CD4-positive, alpha-beta memory T cell (primary cell): ENCODE data around the gene A3GALT2. TPM values are rescaled to one million over a fixed set of nuclear protein-coding genes. Genes with fewer than 3 reads are reported as not detected.

Experiments used
- CTCF ChIA-PET: fragments of 350-600 bp; sonication (Branson Sonifier 250); formaldehyde crosslinking; loops from one replicate; lab custom pipeline; 2021; ENCODE audit warnings: inconsistent platforms; ENCODE audit not compliant: partially characterized antibody; lab: Charles Lee
- POLR2A ChIA-PET: fragments of 350-600 bp; sonication (Branson Sonifier 250); formaldehyde crosslinking; loops from one replicate; lab custom pipeline; 2021; ENCODE audit not compliant: partially characterized antibody; lab: Charles Lee
- DNase-seq, 5 donors: peaks; one replicate each; pipeline versions ENCODE4 v3.0.0 to v3.0.0-alpha.2; 2020 to 2022; ENCODE audit warnings: mixed read lengths in 1 of 5
- H3K27ac ChIP-seq: one replicate; pipeline ENCODE4 v1.7.0; 2013; ENCODE audit warnings: low read depth, low read length
- H3K27me3 ChIP-seq: 2 replicates; pipeline ENCODE4 v1.7.0; 2013; ENCODE audit warnings: mild to moderate bottlenecking, low read length, moderate library complexity; ENCODE audit not compliant: insufficient read depth
- H3K36me3 ChIP-seq: 2 replicates; pipeline ENCODE4 v1.7.0; 2013; ENCODE audit warnings: mild to moderate bottlenecking, low read length, moderate library complexity; ENCODE audit not compliant: insufficient read depth
- H3K4me1 ChIP-seq: 2 replicates; pipeline ENCODE4 v1.7.0; 2013; ENCODE audit warnings: mild to moderate bottlenecking, low read length, moderate library complexity; ENCODE audit not compliant: insufficient read depth
- H3K4me3 ChIP-seq, 2 donors: one replicate each; pipeline ENCODE4 v1.7.0; 2013; ENCODE audit warnings: low read length in 2 of 2, mild to moderate bottlenecking in 1 of 2
- H3K9me3 ChIP-seq, 2 donors: one replicate each; pipeline ENCODE4 v1.7.0; 2013; ENCODE audit warnings: low read length in 2 of 2, control low read depth in 1 of 2; ENCODE audit not compliant: control insufficient read depth in 1 of 2
- H3K27ac Mint-ChIP-seq, 7 donors: one replicate each; pipeline ENCODE4 v1.8.0; 2020 to 2021; ENCODE audit warnings: mixed read lengths in 7 of 7, mild to moderate bottlenecking in 6 of 7, inconsistent platforms in 3 of 7, moderate library complexity in 3 of 7
- H3K27me3 Mint-ChIP-seq, 2 donors: one replicate each; pipeline ENCODE4 v1.8.0; 2020 to 2021; ENCODE audit warnings: mixed read lengths in 2 of 2
- H3K36me3 Mint-ChIP-seq, 2 donors: one replicate each; pipeline ENCODE4 v1.8.0; 2020 to 2021; ENCODE audit warnings: mixed read lengths in 2 of 2, inconsistent platforms in 1 of 2, mild to moderate bottlenecking in 1 of 2
- H3K4me1 Mint-ChIP-seq, 4 donors: one replicate each; pipeline ENCODE4 v1.8.0; 2020 to 2021; ENCODE audit warnings: mixed read lengths in 4 of 4, mild to moderate bottlenecking in 1 of 4
- H3K4me3 Mint-ChIP-seq, 8 donors: one replicate each; pipeline ENCODE4 v1.8.0; 2020 to 2021; ENCODE audit warnings: mixed read lengths in 8 of 8, mild to moderate bottlenecking in 7 of 8, moderate library complexity in 6 of 8, inconsistent platforms in 3 of 8
- H3K9me3 Mint-ChIP-seq, 8 donors: one replicate each; pipeline ENCODE4 v1.8.0; 2020 to 2021; ENCODE audit warnings: mixed read lengths in 8 of 8, mild to moderate bottlenecking in 5 of 8, inconsistent platforms in 3 of 8, moderate library complexity in 1 of 8
- intact Hi-C: fragments of 100-400 bp; cut with micrococcal nuclease; formaldehyde crosslinking; loops from one replicate; pipeline ENCODE4 v1.15.1; 2023
- polyA plus RNA-seq, 2 donors: library from polyadenylated mRNA; unstranded; fragments of 300-500 nt; fragmentation: Illumina TruSeq; gene quantifications; one replicate each; pipeline ENCODE4 v1.2.3, GENCODE V29; 2021
- total RNA-seq, 2 experiments: library from RNA; stranded (reverse); gene quantifications; one replicate each; pipeline ENCODE4 v1.2.3, GENCODE V29; 2021

Gene A3GALT2
- total and polyA plus RNA-seq, 4 experiments from 2014 or later: not detected

DNA sequence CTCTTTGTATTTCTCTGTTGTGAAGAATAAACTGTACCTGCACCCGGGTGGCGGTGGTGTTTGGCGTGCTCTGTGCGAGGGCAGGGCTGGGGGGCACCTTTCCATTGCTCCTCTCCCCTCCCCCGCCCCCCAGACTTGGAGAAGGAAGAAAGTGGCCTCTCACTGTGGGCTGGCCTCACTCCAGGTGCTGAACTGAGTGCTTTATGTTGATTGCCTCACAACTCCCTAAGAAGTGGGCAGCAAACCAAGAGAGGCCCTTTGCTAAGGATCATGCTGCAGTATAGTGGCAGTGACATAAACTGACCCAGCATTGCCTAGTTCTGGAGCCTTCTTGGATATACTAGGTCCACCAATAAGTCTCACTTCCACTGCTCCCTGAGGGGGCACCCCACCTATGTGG, 20.2 kb downstream of the A3GALT2 start:
- Histone ChIP-seq H3K9me3 (no peaks in the 10 kb centered on the region), H3K27me3 (no peaks in the 10 kb centered on the region), H3K27ac (no peak overlapping the region), H3K36me3 (peaks cover 5% of the 10 kb centered on the region), H3K4me1 (peaks cover 23% of the 10 kb centered on the region), H3K4me3 (no peak overlapping the region)
- no peak for DNase-seq
- Mint-ChIP-seq H3K36me3 (peaks cover 14 to 19% of the 10 kb centered on the region in 2 donors), H3K9me3 (peaks cover 0 to 3% (median 0%) of the 10 kb centered on the region in 8 donors), H3K27me3 (peaks cover 0 to 1% of the 10 kb centered on the region in 2 donors), H3K4me3 (no peak overlapping the region), H3K27ac (peak overlapping the region in 1 of 7 donors; percentile 37), H3K4me1 (peaks cover 20 to 35% (median 28%) of the 10 kb centered on the region in 4 donors)
- intact Hi-C loops: no loop called here
- CTCF ChIA-PET: no interaction called here
- POLR2A ChIA-PET: no interaction called here

DNA sequence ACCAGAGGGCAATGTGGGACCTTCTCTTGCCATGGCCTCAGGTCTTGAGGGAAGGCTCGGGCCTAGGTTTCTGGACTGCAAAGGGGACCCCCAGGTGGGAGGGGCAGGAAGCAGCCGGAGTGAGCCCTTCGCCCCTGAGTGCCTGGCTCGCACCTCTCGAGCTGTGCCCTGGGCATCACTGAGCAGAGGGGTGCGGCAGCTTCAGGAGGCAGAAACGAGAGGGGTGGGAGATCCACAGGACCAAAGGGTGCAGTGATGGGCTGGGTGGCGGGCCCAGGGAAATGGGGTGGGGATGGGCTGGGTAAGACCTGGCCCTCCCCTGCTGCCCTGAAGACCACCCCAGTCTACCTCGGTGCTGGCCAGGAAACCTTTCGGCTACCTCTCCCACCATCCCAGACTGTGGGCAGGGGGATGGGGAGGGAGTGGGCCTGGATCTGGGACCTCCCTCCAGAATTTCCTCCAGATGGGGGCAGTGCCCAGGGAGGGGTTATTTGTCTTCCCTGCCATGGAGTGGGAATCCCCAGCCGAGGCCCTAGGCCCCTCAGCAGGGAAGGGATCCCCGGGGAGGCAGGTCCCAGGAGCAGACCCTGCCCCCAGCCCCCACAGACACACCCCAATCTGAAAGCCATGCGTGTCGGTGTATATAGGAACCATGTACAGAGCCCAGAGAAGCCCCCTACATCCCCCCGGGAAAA, 21.3 kb downstream of the A3GALT2 start:
- peaks cover 29% of the 10 kb centered on the region for H3K4me1 ChIP-seq
- H3K27me3 ChIP-seq: no peaks in the 10 kb centered on the region
- no peak overlapping the region for H3K4me3 ChIP-seq
- DNase-seq: no peak
- Mint-ChIP-seq H3K36me3 (peaks cover 14 to 27% of the 10 kb centered on the region in 2 donors), H3K4me3 (no peak overlapping the region), H3K4me1 (peaks cover 20 to 40% (median 31%) of the 10 kb centered on the region in 4 donors), H3K27me3 (no peaks in the 10 kb centered on the region), H3K9me3 (peaks cover 0 to 3% (median 0%) of the 10 kb centered on the region in 8 donors), H3K27ac (no peak overlapping the region)
- peaks cover 6% of the 10 kb centered on the region for H3K36me3 ChIP-seq
- ChIA-PET POLR2A (no interaction called here), CTCF (interaction anchor here (1.8 to 7.6 kb wide), 2 partner anchors 40 to 68 kb away, joined by 5 to 179 read pairs; no protein-coding TSS in a partner anchor)
- H3K9me3 ChIP-seq: no peaks in the 10 kb centered on the region
- intact Hi-C loops: loop anchor here (5.0 kb wide), 4 partner anchors 48 to 367 kb away; no protein-coding TSS in a partner anchor
- H3K27ac ChIP-seq: no peak overlapping the region

DNA sequence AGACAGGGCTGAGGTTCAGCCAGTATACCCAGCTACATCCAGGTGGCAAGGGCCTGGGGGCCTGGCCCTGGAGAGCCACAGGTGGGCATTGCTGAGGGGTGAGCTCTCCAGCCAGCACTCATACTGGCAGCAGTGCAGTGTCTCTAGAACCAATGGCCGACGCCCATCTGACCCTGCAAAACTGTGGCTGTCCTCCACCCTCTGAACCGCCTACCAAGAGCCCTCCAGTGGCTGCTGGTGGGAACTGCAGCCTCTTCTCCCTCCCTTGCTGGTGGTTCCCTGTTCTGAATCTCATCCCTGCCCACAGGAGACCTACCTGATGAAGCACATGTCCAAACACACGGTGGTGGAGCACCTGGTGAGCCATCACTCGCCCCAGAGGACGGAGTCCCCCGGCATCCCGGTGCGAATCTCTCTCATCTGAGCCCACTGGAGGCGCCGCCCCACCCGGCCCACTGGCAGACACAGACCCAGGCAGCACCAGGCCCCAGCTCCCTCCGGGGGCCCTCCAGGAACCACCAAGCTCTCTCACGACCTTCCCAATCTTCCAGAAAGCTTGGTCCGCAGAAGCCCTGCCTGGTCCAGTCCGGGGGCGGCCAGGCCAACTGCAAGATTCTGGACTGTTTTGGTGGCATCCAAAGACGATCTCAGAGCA, 22.1 kb downstream of the A3GALT2 start:
- no peaks in the 10 kb centered on the region for H3K27me3 ChIP-seq
- H3K36me3 ChIP-seq: peaks cover 6% of the 10 kb centered on the region
- H3K4me1 Mint-ChIP-seq: peaks cover 22 to 46% (median 31%) of the 10 kb centered on the region in 4 donors
- peak; percentile 29 to 46 (median 43) for DNase-seq
- CTCF ChIA-PET: interaction anchor here (0.6 to 7.6 kb wide), 10 partner anchors 21 to 173 kb away, joined by 3 to 179 read pairs (median 6); partner anchors contain the start of gene ZSCAN20
- H3K4me3 ChIP-seq: no peak overlapping the region
- no peaks in the 10 kb centered on the region for H3K27me3 Mint-ChIP-seq
- H3K27ac Mint-ChIP-seq: peak overlapping the region in 1 of 7 donors; percentile 56
- peaks cover 29% of the 10 kb centered on the region for H3K4me1 ChIP-seq
- no peak overlapping the region for H3K27ac ChIP-seq
- POLR2A ChIA-PET: no interaction called here
- H3K9me3 ChIP-seq: no peaks in the 10 kb centered on the region
- intact Hi-C loops: loop anchor here (5.0 kb wide), 4 partner anchors 49 to 366 kb away; no protein-coding TSS in a partner anchor
- H3K4me3 Mint-ChIP-seq: no peak overlapping the region
- H3K9me3 Mint-ChIP-seq: peaks cover 0 to 3% (median 0%) of the 10 kb centered on the region in 8 donors
- H3K36me3 Mint-ChIP-seq: peaks cover 14 to 34% of the 10 kb centered on the region in 2 donors

DNA sequence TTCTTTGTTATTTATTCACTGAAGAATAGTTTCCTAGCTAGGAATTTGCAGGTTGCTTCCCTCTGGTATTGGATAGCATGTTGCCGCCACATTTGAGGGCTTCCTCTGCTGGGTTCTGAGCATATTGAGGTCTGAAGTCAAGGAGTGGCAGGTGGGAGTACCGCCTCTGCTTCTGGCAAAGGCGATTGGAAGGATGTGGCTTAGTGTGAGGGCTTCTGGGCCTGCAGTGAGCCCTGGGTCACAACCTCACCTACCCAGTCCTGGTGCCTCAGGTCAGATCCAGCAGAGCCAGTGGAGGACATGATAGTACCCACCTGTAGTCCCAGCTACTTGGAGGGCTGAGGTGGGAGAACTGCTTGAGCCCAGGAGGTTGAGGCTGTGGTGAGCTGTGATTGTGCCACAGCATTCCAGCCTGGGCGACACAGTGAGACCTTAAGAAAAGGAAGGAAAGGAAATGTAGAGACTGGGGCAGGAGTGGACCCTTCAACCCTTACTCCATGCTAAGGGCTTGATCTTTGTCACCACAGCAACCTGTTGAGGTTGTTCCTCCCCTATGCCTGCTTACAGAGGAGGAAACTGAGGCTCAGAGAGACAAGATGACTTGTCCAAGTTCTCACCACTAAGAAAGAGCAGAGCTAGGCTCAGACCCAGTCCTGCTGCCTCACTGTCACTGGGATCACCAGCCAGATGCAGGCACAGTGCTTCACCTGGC, 22.8 kb downstream of the A3GALT2 start:
- H3K36me3 Mint-ChIP-seq: peaks cover 14 to 34% of the 10 kb centered on the region in 2 donors

DNA sequence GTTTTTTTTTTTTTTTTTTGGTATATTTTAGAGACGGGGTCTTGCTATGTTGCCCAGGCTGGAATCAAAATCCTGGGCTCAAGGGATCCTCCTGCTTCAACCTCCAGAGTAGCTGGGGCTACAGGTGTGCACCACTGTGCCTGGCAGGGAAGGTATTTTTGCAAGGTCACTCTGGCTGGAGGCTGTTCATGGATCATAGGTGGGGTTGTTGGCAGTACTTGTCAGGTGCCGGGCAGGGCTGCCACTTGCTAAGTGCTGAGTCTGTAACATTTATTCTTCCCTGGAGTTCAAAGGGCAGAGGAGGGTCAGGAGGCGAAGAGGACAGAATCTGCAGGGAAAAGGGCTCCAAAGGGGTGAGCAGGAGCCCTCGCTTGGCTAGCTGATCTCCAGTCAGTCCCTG, 24.1 kb downstream of the A3GALT2 start:
- DNase-seq: no peak
- CTCF ChIA-PET: interaction anchor here (0.9 to 7.6 kb wide), 20 partner anchors 9 to 208 kb away, joined by 3 to 179 read pairs (median 9); partner anchors contain the start of gene ZSCAN20
- H3K27ac ChIP-seq: no peak overlapping the region
- H3K4me3 ChIP-seq: no peak overlapping the region
- peaks cover 6% of the 10 kb centered on the region for H3K36me3 ChIP-seq
- Mint-ChIP-seq H3K4me1 (peaks cover 9 to 27% (median 15%) of the 10 kb centered on the region in 4 donors), H3K4me3 (no peak overlapping the region), H3K36me3 (peaks cover 14 to 34% of the 10 kb centered on the region in 2 donors), H3K9me3 (peaks cover 0 to 3% (median 0%) of the 10 kb centered on the region in 8 donors), H3K27ac (no peak overlapping the region), H3K27me3 (no peaks in the 10 kb centered on the region)
- peaks cover 15% of the 10 kb centered on the region for H3K4me1 ChIP-seq
- POLR2A ChIA-PET: no interaction called here
- intact Hi-C loops: loop anchor here (5.0 kb wide), 4 partner anchors 50 to 365 kb away; no protein-coding TSS in a partner anchor
- H3K9me3 ChIP-seq: no peaks in the 10 kb centered on the region
- no peaks in the 10 kb centered on the region for H3K27me3 ChIP-seq

More for the DNA sequence above, 22.8 kb downstream of the A3GALT2 start:
- Mint-ChIP-seq H3K4me1 (peaks cover 20 to 39% (median 27%) of the 10 kb centered on the region in 4 donors), H3K27me3 (no peaks in the 10 kb centered on the region), H3K4me3 (no peak overlapping the region), H3K9me3 (peaks cover 0 to 3% (median 0%) of the 10 kb centered on the region in 8 donors), H3K27ac (peak overlapping the region in 1 of 7 donors; percentile 47)
- ChIA-PET CTCF (interaction anchor here (0.6 to 7.6 kb wide), 15 partner anchors 14 to 1466 kb away, joined by 3 to 179 read pairs (median 4); partner anchors contain the start of gene ZSCAN20), POLR2A (no interaction called here)
- no peak for DNase-seq
- Histone ChIP-seq H3K36me3 (peaks cover 6% of the 10 kb centered on the region), H3K9me3 (no peaks in the 10 kb centered on the region), H3K27me3 (no peaks in the 10 kb centered on the region), H3K4me1 (peaks cover 27% of the 10 kb centered on the region), H3K4me3 (no peak overlapping the region), H3K27ac (no peak overlapping the region)
- intact Hi-C loops: loop anchor here (5.0 kb wide), 4 partner anchors 49 to 366 kb away; no protein-coding TSS in a partner anchor

DNA sequence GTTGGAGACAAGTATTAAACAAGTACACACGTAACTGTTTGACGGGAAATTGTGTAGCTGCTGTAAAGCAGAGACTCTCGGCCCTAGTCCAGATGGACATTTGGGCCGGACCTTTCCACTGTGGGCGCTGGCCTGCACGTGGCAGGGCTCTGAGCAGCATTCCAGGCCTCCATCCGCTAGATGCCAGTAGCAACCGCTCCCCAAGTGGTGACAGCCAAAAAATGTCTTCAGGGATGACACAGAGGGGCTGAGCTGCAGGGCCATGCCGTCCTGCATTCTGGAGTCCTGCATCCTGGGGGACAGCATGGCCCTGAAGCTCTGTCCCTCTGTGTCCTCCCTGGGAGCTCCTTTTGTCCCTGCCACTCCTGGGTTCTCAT, 24.8 kb downstream of the A3GALT2 start:
- intact Hi-C loops: loop anchor here (5.0 kb wide), 4 partner anchors 51 to 364 kb away; no protein-coding TSS in a partner anchor
- Histone ChIP-seq H3K4me1 (peaks cover 12% of the 10 kb centered on the region), H3K27ac (no peak overlapping the region), H3K27me3 (no peaks in the 10 kb centered on the region), H3K4me3 (no peak overlapping the region), H3K9me3 (no peaks in the 10 kb centered on the region), H3K36me3 (peaks cover 6% of the 10 kb centered on the region)
- Mint-ChIP-seq H3K4me3 (no peak overlapping the region), H3K9me3 (peaks cover 0 to 3% (median 0%) of the 10 kb centered on the region in 8 donors), H3K4me1 (peaks cover 7 to 22% (median 12%) of the 10 kb centered on the region in 4 donors), H3K27me3 (no peaks in the 10 kb centered on the region), H3K27ac (no peak overlapping the region), H3K36me3 (peaks cover 14 to 34% of the 10 kb centered on the region in 2 donors)
- no peak for DNase-seq
- ChIA-PET POLR2A (interaction anchor here (0.9 to 1.1 kb wide), 2 partner anchors 54 to 71 kb away, joined by 3 to 6 read pairs; no protein-coding TSS in a partner anchor), CTCF (interaction anchor here (0.6 to 7.6 kb wide), 42 partner anchors 9 to 189 kb away, joined by 3 to 179 read pairs (median 6); partner anchors contain the start of genes TRIM62 and ZSCAN20)
